ENCODE data around the gene DCAF5.

DNA sequence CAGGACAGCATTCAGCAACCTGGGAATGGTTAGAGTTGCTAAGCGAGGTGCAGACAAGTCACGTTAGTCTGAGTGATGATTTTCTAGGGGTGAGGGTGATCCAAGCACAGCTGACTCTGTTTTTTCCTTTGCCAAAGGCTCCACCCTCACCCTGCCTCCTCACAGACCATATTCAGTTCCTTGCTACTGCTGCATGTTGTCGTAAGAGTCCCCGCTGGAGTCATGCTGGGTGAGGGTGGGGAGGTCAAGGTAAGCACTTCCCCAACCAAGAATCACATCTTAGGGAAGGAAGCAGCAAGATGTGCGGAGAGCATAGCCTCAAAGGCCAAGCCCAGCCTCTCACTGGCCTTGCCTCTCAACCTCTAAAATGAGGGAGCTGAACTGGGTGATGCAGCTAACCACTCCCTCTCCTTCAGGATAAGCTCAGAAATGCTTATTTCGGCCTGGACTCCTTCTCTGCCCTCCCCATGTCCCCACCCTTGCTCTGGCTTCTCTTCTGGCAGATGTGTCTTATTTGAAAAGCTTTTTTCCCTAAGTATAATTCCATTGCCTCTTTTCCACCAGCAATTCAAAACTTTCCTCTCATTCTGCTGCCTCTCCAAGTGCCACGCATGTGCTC lies 107.0 kb downstream of the DCAF5 start:
- TF ChIP-seq SUZ12 (IDR thresholded peaks at IDR 0.05; ENCODE audit: extremely low read depth, insufficient read depth, insufficient read length) (no peak), YY1 (IDR thresholded peaks at IDR 0.05; ENCODE audit: insufficient read depth, insufficient read length) (no peak)

Data from NT2/D1 (cell line).